ENCODE measurements around the gene WDR31. TPM values are rescaled to one million over a fixed set of nuclear protein-coding genes. Genes with fewer than 3 reads are reported as not detected.
"Not testable (repeated sequence)": the region's sequence is repeated elsewhere in the genome, so short reads cannot be mapped to it uniquely, and the experiment has no call there.

WDR31 gene
- total RNA-seq, 1 donor from 2014 or later: 3.6 TPM

DNA sequence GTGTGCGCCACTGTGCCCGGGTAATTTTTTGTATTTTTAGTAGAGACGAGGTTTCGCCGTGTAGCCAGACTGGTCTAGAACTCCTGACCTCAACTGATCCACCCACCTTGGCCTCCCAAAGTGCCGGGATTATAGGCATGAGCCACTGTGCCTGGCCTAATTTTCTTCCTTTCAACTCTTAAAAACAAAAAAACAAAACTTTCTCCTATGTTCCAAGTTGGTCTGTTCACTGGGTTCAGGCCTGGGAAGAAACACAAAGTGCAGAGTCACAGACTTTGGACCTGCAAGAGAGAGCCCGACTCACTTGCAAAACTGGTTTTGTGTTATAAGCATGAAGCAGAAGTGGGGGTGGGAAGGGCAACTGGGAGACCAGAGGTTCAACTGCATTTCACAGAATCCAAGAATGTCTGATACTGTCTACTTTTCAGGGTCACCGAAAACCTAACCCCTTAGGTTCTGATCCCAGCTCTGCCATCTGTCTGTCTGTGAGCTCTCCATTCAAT, 41.9 kb upstream of the WDR31 start:
- Mint-ChIP-seq H3K4me3 (no peak overlapping the region), H3K36me3 (ENCODE audit: low read depth) (peaks cover 6% of the 10 kb centered on the region), H3K27ac (ENCODE audit: unreplicated experiment) (no peak overlapping the region), H3K27me3 (ENCODE audit: low read depth) (peaks cover 3% of the 10 kb centered on the region), H3K9me3 (no peaks in the 10 kb centered on the region), H3K4me1 (no peaks in the 10 kb centered on the region)
- TF ChIP-seq, protein P1, sequence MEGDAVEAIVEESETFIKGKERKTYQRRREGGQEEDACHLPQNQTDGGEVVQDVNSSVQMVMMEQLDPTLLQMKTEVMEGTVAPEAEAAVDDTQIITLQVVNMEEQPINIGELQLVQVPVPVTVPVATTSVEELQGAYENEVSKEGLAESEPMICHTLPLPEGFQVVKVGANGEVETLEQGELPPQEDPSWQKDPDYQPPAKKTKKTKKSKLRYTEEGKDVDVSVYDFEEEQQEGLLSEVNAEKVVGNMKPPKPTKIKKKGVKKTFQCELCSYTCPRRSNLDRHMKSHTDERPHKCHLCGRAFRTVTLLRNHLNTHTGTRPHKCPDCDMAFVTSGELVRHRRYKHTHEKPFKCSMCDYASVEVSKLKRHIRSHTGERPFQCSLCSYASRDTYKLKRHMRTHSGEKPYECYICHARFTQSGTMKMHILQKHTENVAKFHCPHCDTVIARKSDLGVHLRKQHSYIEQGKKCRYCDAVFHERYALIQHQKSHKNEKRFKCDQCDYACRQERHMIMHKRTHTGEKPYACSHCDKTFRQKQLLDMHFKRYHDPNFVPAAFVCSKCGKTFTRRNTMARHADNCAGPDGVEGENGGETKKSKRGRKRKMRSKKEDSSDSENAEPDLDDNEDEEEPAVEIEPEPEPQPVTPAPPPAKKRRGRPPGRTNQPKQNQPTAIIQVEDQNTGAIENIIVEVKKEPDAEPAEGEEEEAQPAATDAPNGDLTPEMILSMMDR (conservative IDR thresholded peaks at IDR 0.05): no peak
- no peak for DNase-seq (ENCODE audit: low read depth, low spot score)

DNA sequence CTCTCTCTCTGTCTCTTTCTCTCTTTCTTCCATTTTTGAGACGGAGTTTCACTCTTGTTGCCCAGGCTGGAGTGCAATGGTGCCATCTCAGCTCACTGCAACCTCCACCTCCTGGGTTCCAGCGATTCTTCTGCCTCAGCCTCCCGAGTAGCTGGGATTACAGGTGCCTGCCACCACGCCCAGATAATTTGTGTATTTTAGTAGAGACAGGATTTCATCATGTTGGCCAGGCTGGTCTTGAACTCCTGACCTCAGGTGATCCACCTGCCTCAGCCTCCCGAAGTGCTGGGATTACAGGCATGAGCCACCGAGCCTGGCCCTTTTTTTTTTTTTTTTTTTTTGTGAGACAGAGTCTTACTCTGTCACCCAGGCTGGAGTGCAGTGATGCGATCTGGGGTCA, 41.4 kb upstream of the WDR31 start:
- not testable (repeated sequence) for H3K4me1 Mint-ChIP-seq; H3K4me3 Mint-ChIP-seq; H3K27ac Mint-ChIP-seq (ENCODE audit: unreplicated experiment); H3K36me3 Mint-ChIP-seq (ENCODE audit: low read depth); DNase-seq (ENCODE audit: low read depth, low spot score); H3K27me3 Mint-ChIP-seq (ENCODE audit: low read depth); H3K9me3 Mint-ChIP-seq

DNA sequence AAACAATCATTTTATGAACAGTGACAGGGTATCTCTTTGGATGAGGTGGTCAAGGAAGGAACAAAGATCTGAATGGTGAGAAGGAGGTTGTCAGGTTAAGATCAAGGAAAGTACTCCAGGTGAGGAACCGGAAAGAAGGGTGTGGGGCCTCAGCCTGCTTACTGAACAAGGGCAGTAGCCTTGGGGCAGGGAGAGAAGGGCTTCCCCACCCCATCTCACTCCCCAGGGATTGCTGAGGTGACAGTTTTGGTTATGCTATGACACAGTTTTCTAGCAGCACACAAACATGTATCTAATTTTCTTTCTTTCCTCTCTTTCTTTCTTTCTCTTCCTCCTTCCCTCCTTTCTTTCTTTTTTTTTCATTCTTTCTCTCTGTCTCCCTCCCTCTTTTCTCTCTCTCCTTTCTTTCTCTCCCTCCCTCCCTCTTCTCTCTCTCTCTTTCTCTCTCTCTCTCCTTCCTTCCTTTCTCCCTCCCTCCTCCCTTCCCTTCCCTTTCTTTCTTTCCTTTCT, 40.8 kb upstream of the WDR31 start:
- TF ChIP-seq, protein P1 (conservative IDR thresholded peaks at IDR 0.05): no peak
- no peaks in the 10 kb centered on the region for H3K36me3 Mint-ChIP-seq (ENCODE audit: low read depth)
- H3K4me3 Mint-ChIP-seq: no peak overlapping the region
- no peaks in the 10 kb centered on the region for H3K9me3 Mint-ChIP-seq
- peaks cover 3% of the 10 kb centered on the region for H3K27me3 Mint-ChIP-seq (ENCODE audit: low read depth)
- no peaks in the 10 kb centered on the region for H3K4me1 Mint-ChIP-seq
- H3K27ac Mint-ChIP-seq (ENCODE audit: unreplicated experiment): no peak overlapping the region
- no peak for DNase-seq (ENCODE audit: low read depth, low spot score)

GRCh38 chr9:113379829-113380210, 39.7 kb upstream of the WDR31 start:
- H3K27ac Mint-ChIP-seq (ENCODE audit: unreplicated experiment): not testable (repeated sequence)

GRCh38 chr9:113379094-113379828, 39.2 kb upstream of the WDR31 start:
- DNase-seq (ENCODE audit: low read depth, low spot score); H3K9me3 Mint-ChIP-seq; H3K36me3 Mint-ChIP-seq (ENCODE audit: low read depth); H3K4me1 Mint-ChIP-seq; H3K27ac Mint-ChIP-seq (ENCODE audit: unreplicated experiment); H3K27me3 Mint-ChIP-seq (ENCODE audit: low read depth): not testable (repeated sequence)
- H3K4me3 Mint-ChIP-seq: peak overlapping the region; percentile 57

More at GRCh38 chr9:113379829-113380210, 39.7 kb upstream of the WDR31 start:
- H3K9me3 Mint-ChIP-seq; H3K4me3 Mint-ChIP-seq; H3K27me3 Mint-ChIP-seq (ENCODE audit: low read depth); H3K4me1 Mint-ChIP-seq; H3K36me3 Mint-ChIP-seq (ENCODE audit: low read depth); DNase-seq (ENCODE audit: low read depth, low spot score): not testable (repeated sequence)

DNA sequence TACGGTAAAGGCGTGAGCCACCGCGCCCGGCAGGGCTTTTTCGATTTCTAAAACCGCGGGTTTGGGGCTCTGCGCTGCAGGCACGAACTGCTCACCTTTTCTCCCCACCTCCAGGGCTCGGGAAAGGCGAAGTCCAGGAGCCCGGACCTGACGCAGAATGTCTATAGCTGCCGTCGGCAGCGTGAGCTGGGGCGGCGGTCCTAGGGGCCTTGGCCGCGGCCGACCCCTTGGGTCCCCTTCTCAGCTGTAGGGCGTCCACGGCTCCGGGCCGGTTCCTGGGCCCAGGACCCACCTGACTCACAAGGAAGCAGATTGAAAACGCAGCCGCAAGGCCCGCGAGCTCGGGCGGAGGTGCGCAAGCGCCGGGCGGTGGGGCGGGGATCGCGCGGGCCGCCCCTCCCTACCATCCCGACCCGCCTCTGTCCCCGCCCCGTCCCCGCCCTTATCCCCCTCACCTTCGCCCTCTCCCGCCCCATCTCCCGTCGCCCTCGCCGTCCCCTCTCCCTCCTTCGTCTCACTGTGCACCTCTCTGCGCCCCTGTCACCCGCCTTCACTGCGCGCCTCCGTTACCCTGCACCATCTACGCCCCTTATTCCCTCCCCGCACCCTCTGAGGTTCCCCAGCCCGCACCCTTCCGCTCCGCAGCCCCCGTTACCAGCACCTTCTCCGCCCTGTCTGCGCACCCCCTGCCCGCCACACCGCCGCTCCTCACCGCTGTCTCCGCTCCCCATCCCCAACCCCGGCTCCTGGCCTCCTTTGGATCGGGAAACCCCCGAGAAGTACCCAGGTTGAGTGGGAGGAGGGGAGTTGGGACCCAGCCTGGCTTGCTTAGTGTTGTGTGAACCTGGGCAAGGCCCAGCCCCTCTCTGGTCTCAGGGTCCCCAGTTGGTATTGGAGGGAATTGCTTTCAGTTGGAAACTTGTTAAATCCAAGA, 36.8 kb upstream of the WDR31 start, which contains the start of gene HDHD3:
HDHD3 (minus strand) TSS at position 353 of the 934 bp plus-strand sequence. CDS start 2,632 bp downstream, outside the sequence.
- Mint-ChIP-seq H3K9me3 (no peaks in the 10 kb centered on the region), H3K27me3 (ENCODE audit: low read depth) (peaks cover 3% of the 10 kb centered on the region), H3K4me3 (peak within 1 kb of the TSS; percentile 88), H3K36me3 (ENCODE audit: low read depth) (no peaks in the 10 kb centered on the region), H3K27ac (ENCODE audit: unreplicated experiment) (no peak within 1 kb of the TSS), H3K4me1 (peaks cover 6% of the 10 kb centered on the region)
- TF ChIP-seq, protein P1 (conservative IDR thresholded peaks at IDR 0.05): no peak
- peak; percentile 48 for DNase-seq (ENCODE audit: low read depth, low spot score)
